ENCODE results near the gene DUS3L.

The DUS3L gene

GRCh38 chr19:5826531-5827341, 35.8 kb upstream of the DUS3L start:
- no peak overlapping the region for H3K4me3 ChIP-seq (replicated peaks; ENCODE audit: low read depth, low read length)
- TF ChIP-seq CTCF (IDR thresholded peaks at IDR 0.05; ENCODE audit: low read depth, low read length, missing control alignments): peak; percentile 20
- DNase-seq (ENCODE audit: extremely low read depth, low read depth): no peak

DNA sequence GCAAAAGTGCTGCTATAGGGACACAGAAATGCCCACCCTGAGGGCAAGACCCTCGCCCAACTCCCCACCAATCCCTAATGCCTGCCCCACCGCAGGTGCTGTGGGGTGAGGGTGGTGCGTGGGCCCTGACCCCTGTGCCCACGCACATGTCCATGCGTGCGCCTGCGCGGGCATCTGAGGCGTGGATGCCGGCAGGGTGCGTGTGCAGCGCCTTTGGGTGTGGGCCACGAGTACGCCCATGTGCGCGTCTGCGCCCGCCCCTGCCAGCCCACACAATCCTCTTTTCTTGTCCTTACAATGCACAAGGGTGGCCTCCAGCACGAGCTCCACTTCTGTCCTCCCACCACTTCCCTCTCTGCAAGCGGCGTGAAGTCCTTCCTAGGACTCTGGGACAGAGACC, 34.2 kb upstream of the DUS3L start:
- DNase-seq (ENCODE audit: extremely low read depth, low read depth): no peak
- TF ChIP-seq CTCF (IDR thresholded peaks at IDR 0.05; ENCODE audit: low read depth, low read length, missing control alignments): no peak
- H3K4me3 ChIP-seq (replicated peaks; ENCODE audit: low read depth, low read length): no peak overlapping the region

- DNase-seq (ENCODE audit: extremely low read depth, low read depth): no peak
- TF ChIP-seq CTCF (IDR thresholded peaks at IDR 0.05; ENCODE audit: low read depth, low read length, missing control alignments): no peak
- H3K4me3 ChIP-seq (replicated peaks; ENCODE audit: low read depth, low read length): no peak overlapping the region
Measured at GRCh38 chr19:5824751-5825150, 33.8 kb upstream of the DUS3L start.

DNA sequence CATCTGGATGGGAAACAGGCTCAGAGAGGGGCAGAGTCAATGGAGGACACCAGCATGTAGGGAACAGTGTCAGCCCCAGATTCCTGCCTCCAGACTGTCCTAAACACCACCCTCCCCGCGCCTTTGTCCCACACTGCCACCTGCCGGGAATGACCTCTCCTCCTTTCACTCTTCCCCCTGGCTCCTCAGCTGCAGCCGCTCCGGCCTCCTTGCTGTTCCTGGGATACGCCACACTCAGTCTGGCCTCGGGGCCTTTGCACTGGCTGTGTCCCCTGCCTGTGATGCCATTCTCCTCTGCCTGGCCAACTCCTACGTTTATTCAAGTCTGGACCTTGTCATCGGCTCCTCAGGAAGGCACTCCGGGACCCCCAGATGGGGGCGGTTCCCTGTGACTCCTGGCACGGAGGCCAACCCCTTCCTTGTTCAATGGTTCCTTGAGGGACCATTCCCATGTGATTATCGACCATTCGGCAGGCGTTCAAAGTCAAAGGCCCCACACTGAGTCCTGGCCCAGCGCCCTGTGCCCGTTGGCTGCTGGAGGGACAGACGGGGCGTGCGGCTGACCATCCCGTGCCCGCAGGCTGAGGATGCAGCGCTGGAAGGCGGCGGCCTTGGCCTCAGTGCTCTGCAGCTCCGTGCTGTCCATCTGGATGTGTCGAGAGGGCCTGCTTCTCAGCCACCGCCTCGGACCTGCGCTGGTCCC, 32.8 kb upstream of the DUS3L start:
- TF ChIP-seq CTCF (IDR thresholded peaks at IDR 0.05; ENCODE audit: low read depth, low read length, missing control alignments): peak; percentile 38
- DNase-seq (ENCODE audit: extremely low read depth, low read depth): no peak
- H3K4me3 ChIP-seq (replicated peaks; ENCODE audit: low read depth, low read length): no peak overlapping the region

- no peak for DNase-seq (ENCODE audit: extremely low read depth, low read depth)
- TF ChIP-seq CTCF (IDR thresholded peaks at IDR 0.05; ENCODE audit: low read depth, low read length, missing control alignments): no peak
Measured at GRCh38 chr19:5822181-5822844, 31.4 kb upstream of the DUS3L start.

GRCh38 chr19:5821521-5822180, 30.7 kb upstream of the DUS3L start:
- DNase-seq (ENCODE audit: extremely low read depth, low read depth): no peak
- no peak for TF ChIP-seq CTCF (IDR thresholded peaks at IDR 0.05; ENCODE audit: low read depth, low read length, missing control alignments)
- no peak overlapping the region for H3K4me3 ChIP-seq (replicated peaks; ENCODE audit: low read depth, low read length)

More at GRCh38 chr19:5822181-5822844, 31.4 kb upstream of the DUS3L start:
- no peak overlapping the region for H3K4me3 ChIP-seq (replicated peaks; ENCODE audit: low read depth, low read length)
